Kidney capillary endothelial cell (primary cell): ENCODE data around the gene TMEM176A.

Experiments
- DNase-seq: peaks from one replicate; pipeline ENCODE4 v3.0.0-alpha.2; 2018; ENCODE audit warnings: low spot score

Gene TMEM176A

GRCh38 chr7:150849204-150849775 is 48.7 kb downstream of the TMEM176A start:
- DNase-seq, result no peak

GRCh38 chr7:150850273-150850672 is 49.7 kb downstream of the TMEM176A start:
- no peak for DNase-seq

- DNase-seq, result no peak
These were observed 51.2 kb downstream of the TMEM176A start for GRCh38 chr7:150851492-150852370.

GRCh38 chr7:150852371-150852905 is 51.9 kb downstream of the TMEM176A start, which contains the start of gene AOC1:
Gene AOC1 (plus strand): TSS chr7:150852517. CDS start chr7:150856471, 3,954 bp downstream.
- DNase-seq, result no peak

- DNase-seq, result no peak
These were observed 53.8 kb downstream of the TMEM176A start for GRCh38 chr7:150854066-150855000.
